Mesodermal cell (in vitro differentiated cells): ENCODE data around the gene CDH23.

ENCODE experiments used
- H3K27ac ChIP-seq: 2 replicates; pipeline ENCODE4 v1.7.0; 2013; ENCODE audit warnings: mild to moderate bottlenecking, low read depth, low read length, moderate library complexity; ENCODE audit not compliant: severe bottlenecking
- H3K36me3 ChIP-seq: 2 replicates; pipeline ENCODE4 v1.7.1; 2013; ENCODE audit warnings: mild to moderate bottlenecking, low read length, moderate library complexity; ENCODE audit not compliant: control insufficient read depth, insufficient read depth
- H3K4me1 ChIP-seq: one replicate; pipeline ENCODE4 v1.7.1; 2013; ENCODE audit warnings: mild to moderate bottlenecking, low read length; ENCODE audit not compliant: insufficient read depth, control insufficient read depth, poor library complexity, severe bottlenecking
- H3K4me3 ChIP-seq: 2 replicates; pipeline ENCODE4 v1.7.0; 2013; ENCODE audit warnings: low read length, control low read depth, mild to moderate bottlenecking; ENCODE audit not compliant: insufficient read depth, poor library complexity, severe bottlenecking; ENCODE audit errors: extremely low read depth
- H3K9me3 ChIP-seq: 2 replicates; pipeline ENCODE4 v1.7.1; 2013; ENCODE audit warnings: mild to moderate bottlenecking, low read length, moderate library complexity; ENCODE audit not compliant: control insufficient read depth
- WGBS, 2 experiments: methylation state at CpG; one replicate each; pipeline ENCODE4 v1.1.5; 2013; ENCODE audit warnings: missing lambda C conversion rate in 2 of 2; ENCODE audit not compliant: insufficient coverage in 2 of 2; 5-methylcytosine and 5-hydroxymethylcytosine counted together

CDH23 gene

DNA sequence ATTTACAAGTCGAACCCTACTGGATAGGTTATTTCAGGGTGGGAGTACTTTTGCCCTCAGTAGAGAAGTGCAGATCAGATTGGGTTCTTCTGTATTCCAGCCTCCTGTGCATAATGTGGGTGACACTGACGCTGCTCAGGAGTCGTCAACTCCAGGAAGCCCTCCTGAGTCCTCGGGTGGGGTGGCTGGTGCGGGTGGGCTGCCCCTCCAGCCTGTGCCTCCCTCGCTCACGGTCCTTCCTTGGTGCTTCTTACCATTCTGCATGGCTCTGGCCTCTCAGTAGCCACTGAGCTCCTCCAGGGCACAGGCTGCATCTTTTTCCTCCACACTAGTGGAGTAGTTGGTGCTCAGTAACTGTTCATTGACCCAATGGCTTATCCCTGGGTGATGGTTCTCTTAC lies 4.3 kb downstream of the CDH23 start:
- Histone ChIP-seq H3K4me3 (no peak overlapping the region), H3K27ac (no peak overlapping the region), H3K4me1 (peaks cover 19% of the 10 kb centered on the region), H3K36me3 (no peaks in the 10 kb centered on the region), H3K9me3 (no peaks in the 10 kb centered on the region)
- 91 to 94% methylated on average over 5 to 6 of the region's 7 CpGs for WGBS, 2 experiments

DNA sequence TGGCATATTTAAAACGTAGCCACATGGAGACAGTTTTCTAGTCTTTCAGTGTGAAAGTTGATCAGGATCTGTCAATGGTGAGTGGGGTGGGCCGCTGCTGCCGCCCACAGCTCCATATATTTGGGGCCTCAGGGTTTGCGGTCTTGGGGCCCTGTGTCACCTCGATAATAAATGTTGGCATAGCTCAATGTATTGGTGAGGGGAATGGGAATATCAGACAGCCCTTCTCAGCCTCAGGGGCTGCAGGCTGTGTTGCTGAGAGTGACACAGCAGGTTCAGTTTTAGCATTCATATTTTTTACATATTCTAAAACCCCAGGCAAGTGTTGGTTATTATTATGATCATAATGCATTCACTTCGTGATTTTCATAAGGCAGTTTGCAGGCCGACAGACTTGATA lies 5.3 kb downstream of the CDH23 start:
- Histone ChIP-seq H3K9me3 (no peaks in the 10 kb centered on the region), H3K4me1 (peaks cover 18% of the 10 kb centered on the region), H3K36me3 (no peaks in the 10 kb centered on the region), H3K4me3 (no peak overlapping the region), H3K27ac (no peak overlapping the region)
- 93 to 100% methylated on average over 3 to 4 of the region's 7 CpGs for WGBS, 2 experiments

DNA sequence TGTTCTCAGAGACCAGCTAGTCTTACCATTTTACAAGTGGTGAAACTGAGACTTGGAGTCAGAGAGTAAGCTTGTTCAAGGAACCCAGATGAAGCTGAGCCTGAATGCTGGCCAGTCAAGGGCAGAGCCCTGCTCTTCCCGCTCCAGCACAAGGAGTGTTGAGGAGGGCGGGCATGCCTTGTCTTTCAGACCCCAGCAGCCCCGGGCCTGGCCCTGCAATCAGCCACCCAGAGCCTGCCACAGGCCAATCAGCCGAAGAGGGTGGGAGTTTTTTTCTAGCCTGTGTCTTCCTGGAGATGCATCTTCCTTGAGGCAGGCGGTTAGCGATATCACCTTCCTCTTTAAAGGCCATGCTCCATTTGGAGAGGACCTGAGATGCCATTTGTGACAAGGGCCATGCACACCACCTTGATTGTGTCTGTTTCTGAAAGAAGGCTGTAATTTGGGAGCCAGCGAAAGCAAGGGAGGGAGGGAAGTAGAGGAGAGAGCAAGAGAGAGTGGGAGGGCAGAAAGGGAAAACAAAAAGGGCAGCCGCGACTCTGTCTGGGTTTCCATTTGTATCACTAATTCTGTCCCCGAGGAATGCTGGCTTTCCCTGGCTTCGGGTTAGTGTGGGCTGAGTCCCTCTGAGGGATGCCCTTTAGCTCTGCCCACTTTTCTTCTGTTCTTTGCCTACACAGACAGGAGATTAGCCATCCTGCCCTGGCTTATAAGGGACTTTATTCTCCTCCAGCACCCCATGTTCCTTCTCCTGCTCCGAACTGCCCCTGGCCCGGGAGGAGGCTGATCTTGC lies 8.0 kb downstream of the CDH23 start:
- Histone ChIP-seq H3K4me1 (no peaks in the 10 kb centered on the region), H3K9me3 (no peaks in the 10 kb centered on the region), H3K27ac (no peak overlapping the region), H3K36me3 (no peaks in the 10 kb centered on the region), H3K4me3 (no peak overlapping the region)
- 78 to 80% methylated on average over 11 to 13 of the region's 13 CpGs for WGBS, 2 experiments

DNA sequence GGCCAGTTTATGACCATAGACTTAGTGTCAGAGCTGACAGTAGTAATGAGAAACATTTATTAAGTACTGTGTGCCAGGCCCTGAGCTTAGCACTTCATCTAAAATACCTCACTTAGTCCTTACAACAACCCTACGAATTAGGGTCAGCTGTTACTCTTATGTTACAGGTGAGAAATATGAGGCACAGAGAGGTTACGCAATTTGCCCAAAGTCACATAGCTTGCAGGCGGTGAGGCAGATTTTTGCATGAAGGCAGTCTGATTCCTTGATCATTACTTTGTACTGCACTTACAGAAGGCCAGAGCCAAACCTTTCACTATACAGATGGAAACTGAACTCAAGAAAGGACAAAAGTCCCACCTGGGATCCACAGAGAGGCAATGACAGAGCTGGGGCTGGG lies 10.2 kb downstream of the CDH23 start:
- Histone ChIP-seq H3K27ac (no peak overlapping the region), H3K36me3 (no peaks in the 10 kb centered on the region), H3K9me3 (peaks cover 4% of the 10 kb centered on the region), H3K4me1 (no peaks in the 10 kb centered on the region), H3K4me3 (no peak overlapping the region)
- 92 to 100% methylated on average over 2 to 3 of the region's 3 CpGs for WGBS, 2 experiments

DNA sequence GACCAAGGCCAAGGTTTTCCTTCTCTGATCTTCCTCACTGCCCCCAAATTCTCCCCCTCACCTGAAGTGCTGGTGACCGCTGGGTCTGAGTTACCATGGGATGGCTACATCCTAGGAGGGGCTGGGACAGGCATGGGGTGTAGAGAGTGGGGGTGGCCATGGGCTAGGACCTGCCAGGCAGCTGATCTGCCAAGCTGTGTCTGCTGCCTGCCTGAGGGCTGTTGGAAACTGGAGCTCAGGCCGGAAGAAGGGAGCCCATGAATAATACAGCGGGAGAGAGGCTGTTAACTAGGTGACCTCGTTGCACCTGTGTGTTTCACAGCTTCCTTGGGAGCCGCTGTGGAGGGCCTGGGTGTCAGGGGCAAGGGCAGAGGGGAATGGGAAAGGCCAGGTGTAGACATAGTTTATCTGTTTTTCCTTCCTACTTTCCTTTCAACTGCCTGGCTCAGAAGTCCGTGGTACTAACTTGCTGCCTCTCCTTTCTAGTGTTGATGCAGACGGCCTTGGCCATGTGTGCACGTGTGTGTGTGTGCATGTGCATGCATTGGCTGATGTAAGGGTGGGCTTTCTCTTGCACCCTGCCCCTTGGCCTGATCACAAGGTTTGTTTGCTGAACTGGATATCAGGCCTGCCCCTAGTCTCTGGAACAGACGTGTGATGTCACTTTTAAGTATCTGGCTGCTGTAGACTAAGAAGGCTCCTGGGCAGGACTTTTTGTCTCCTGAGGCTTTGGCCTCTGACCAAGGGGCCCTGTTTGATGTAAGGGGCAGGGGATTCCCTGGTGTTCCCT lies 11.9 kb downstream of the CDH23 start:
- H3K4me3 ChIP-seq = no peak overlapping the region
- H3K36me3 ChIP-seq = no peaks in the 10 kb centered on the region
- H3K27ac ChIP-seq = no peak overlapping the region
- 87 to 95% methylated on average over 5 of the region's 9 CpGs for WGBS, 2 experiments
- peaks cover 4% of the 10 kb centered on the region for H3K9me3 ChIP-seq
- no peaks in the 10 kb centered on the region for H3K4me1 ChIP-seq

DNA sequence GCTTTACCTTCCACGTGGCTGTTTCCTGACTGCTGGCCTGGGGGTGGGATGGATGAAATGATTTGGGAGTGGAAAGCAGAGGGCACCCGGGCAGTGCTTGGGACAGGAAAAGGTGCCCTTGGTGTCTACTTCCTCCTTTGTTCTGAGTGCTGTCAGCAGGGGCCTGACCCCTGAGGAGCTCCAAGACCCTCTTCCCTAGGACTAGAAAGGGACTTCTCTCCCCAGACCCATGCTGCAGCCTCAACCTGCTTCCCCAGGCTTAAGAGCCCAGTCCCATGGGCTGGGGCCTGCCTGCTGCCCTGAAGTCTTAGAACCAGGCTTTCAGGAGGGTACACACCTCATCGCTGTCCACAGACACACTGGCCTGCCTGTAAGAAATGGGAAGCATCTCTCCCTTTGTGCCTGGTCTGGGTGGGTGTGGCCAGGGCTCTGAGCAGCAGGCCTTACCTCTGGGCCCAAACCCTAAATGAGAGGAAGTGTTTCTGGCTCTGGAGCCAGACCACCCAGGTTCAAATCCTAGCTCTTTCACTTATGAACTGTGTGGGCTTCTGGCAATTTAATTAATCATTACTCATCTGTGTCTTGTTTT lies 12.9 kb downstream of the CDH23 start:
- no peak overlapping the region for H3K4me3 ChIP-seq
- H3K9me3 ChIP-seq = peaks cover 4% of the 10 kb centered on the region
- WGBS, 2 experiments = 58 to 60% methylated on average over 2 to 3 of the region's 3 CpGs
- no peaks in the 10 kb centered on the region for H3K4me1 ChIP-seq
- no peak overlapping the region for H3K27ac ChIP-seq
- H3K36me3 ChIP-seq = no peaks in the 10 kb centered on the region

DNA sequence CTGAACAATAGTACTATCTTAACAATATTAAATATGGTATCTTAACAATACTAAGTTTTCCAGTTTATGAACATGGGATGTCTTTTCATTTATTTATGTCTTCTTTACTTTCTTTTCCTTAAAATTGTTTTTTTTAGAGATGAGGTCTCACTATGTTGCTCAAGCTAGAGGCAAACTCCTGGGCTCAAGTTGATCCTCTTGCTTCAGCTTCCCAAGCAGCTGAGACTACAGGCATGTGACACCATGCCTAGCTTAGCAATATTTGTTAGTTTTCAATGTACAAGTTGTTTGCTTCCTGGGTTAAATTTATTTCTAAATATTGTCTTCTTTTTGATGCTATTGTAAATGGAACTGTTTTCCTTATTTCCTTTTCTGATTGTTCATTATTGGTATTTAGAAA lies 16.9 kb downstream of the CDH23 start:
- no peaks in the 10 kb centered on the region for H3K36me3 ChIP-seq
- no peaks in the 10 kb centered on the region for H3K4me1 ChIP-seq
- no peak overlapping the region for H3K4me3 ChIP-seq
- H3K9me3 ChIP-seq = peaks cover 4% of the 10 kb centered on the region
- no peak overlapping the region for H3K27ac ChIP-seq

DNA sequence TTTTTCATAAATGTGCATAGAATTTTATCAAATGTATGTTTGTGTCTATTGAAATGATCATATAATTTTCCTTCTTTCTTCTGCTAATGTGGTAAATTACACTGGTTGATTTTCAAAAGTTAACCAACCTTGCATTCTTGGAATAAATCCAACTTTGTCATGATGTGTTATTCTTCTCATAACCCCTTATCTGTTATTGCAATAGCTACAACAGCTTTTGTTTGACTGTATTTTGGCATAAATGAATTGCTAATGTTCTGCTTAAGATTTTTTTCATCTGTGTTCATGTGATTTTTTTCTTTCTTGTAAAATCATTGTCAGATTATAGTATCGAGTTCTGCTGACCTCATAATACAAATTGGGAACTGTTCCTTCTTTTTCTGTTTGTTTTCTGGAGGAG lies 17.6 kb downstream of the CDH23 start:
- WGBS, 2 experiments = 80% methylated on average over 1 of the region's 1 CpG; no CpG with 5 or more reads in 1 of the 2 experiments
- Histone ChIP-seq H3K4me1 (no peaks in the 10 kb centered on the region), H3K36me3 (no peaks in the 10 kb centered on the region), H3K4me3 (no peak overlapping the region), H3K9me3 (peaks cover 4% of the 10 kb centered on the region), H3K27ac (no peak overlapping the region)

DNA sequence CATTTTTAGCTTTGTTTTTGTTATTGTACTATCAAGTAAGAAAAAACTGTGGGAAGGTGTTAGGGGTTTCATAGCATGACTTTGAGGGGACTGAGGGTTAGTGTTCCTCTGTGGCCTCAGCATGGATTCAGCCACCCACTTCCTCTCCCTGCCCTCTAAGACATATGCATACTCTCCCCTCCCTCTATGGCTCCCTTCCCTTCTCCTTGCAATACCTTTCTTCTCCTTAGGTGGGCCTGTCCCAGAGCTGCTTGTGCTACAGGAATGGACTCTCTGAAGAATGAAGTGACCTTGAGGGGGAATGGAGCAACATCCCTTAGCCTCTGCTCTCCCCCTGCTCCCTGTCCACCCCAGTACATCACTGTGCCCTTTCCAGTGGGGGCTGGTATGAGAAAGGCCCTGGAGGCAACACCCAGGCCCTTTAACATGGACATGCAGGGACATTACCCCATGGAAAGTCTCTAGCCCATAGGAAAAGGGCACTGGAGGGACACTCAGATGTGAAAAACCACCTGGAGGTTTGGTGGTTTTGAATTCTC lies 22.4 kb downstream of the CDH23 start:
- no peaks in the 10 kb centered on the region for H3K9me3 ChIP-seq
- no peak overlapping the region for H3K4me3 ChIP-seq
- no peak overlapping the region for H3K27ac ChIP-seq
- no peaks in the 10 kb centered on the region for H3K36me3 ChIP-seq
- H3K4me1 ChIP-seq = no peaks in the 10 kb centered on the region

DNA sequence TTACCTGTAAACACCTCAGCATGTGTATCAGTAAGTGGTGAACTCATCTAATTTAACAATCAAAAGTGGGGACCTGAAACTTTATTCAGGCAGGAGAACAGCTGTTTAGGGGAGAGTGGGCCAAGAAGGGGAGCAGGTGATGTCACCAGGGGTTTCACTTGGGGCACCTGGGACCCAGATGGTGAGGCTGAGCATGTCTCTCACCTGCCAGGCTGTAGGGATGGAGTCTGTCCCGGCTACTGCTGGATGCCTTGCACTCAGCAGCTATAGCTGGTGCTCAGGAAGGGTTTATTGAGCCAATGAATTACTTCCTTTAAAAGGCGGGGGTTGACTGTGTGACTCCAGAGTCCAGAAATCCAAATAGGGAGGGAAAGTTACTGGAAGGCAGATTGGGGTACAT lies 23.0 kb downstream of the CDH23 start:
- Histone ChIP-seq H3K4me1 (no peaks in the 10 kb centered on the region), H3K9me3 (no peaks in the 10 kb centered on the region), H3K36me3 (no peaks in the 10 kb centered on the region), H3K27ac (no peak overlapping the region), H3K4me3 (no peak overlapping the region)
- WGBS, 2 experiments = 52 to 100% methylated on average over 1 to 2 of the region's 2 CpGs

DNA sequence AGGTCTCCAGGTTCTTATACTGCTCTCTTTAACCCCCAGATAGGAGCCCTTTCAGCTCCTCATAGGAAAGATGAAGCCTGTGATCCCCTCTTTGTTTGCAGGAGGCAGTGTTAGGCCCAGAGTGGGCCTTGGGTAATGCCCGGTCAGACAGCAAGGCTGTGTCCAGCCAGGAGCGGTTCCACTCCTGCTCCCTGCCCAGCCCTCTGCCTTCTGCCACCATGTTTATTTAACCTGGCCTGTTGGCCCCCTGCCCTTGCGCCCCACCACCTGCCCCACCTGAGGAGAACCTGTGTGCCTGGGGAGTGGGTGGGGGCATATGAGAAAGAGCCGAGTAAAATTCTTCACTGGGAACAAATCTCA lies 24.3 kb downstream of the CDH23 start:
- no peaks in the 10 kb centered on the region for H3K9me3 ChIP-seq
- H3K36me3 ChIP-seq = no peaks in the 10 kb centered on the region
- no peak overlapping the region for H3K4me3 ChIP-seq
- H3K27ac ChIP-seq = no peak overlapping the region
- 95 to 100% methylated on average over 1 to 2 of the region's 4 CpGs for WGBS, 2 experiments
- H3K4me1 ChIP-seq = no peaks in the 10 kb centered on the region
